Measurements from ENCODE around the gene GZMA.

DNA sequence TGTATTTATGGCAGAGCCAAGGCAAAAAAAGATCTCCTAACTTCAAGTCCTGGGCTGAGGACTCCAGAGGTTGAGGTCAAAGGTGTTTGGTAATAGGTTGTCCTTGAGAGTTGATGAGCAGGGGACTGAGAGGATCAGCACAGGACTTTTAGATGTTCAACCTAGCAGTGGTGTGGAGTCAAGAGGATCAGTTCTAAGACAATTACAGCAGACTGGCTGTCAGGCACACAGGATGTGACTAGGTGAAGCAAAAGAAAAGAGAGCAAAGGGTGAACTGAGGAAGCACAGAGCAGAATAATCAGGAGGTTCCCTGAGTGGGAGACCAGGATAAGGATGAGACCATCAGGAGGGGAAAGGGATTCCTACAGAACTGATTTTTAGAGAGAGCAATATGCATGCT, 10.9 kb downstream of the GZMA start:
- no peak for TF ChIP-seq CTCF (IDR thresholded peaks at IDR 0.05)
- TF ChIP-seq POLR2A (IDR thresholded peaks at IDR 0.05), result no peak
